ENCODE measurements around the gene USF1.
"Not testable (repeated sequence)": the region's sequence is repeated elsewhere in the genome, so short reads cannot be mapped to it uniquely, and the experiment has no call there.

The USF1 gene

GRCh38 chr1:160993544-160994193 lies 52.1 kb downstream of the USF1 start:
- peaks cover 9% of the 10 kb centered on the region for H3K4me1 ChIP-seq (ENCODE audit: insufficient read depth, low read length)
- TF ChIP-seq EZH2 (IDR thresholded peaks at IDR 0.05; ENCODE audit: borderline replicate concordance, low read depth, low read length, severe bottlenecking) (no peak), CTCF (IDR thresholded peaks at IDR 0.05; ENCODE audit: borderline replicate concordance, extremely low read depth, low read length, poor library complexity, severe bottlenecking) (peak; percentile 55)
- no peak overlapping the region for H2AFZ ChIP-seq (ENCODE audit: low read depth, low read length)
- H3K4me3 ChIP-seq (ENCODE audit: low read depth in 1 of 2, low read length in 2 of 2): no peak overlapping the region
- no peaks in the 10 kb centered on the region for H4K20me1 ChIP-seq (ENCODE audit: insufficient read depth, low read length)
- no peak; the same call in 2 of the 3 replicates for ATAC-seq (ENCODE audit: insufficient read depth, low read depth)
- no peaks in the 10 kb centered on the region for H3K9me3 ChIP-seq (ENCODE audit: insufficient read depth, low read length, severe bottlenecking)
- no peak overlapping the region for H3K4me2 ChIP-seq (ENCODE audit: insufficient read depth, low read length)
- H3K9ac ChIP-seq (ENCODE audit: low read depth, low read length): no peak overlapping the region
- DNase-seq: no peak
- H3K27ac ChIP-seq (ENCODE audit: low read length): no peak overlapping the region
- no peaks in the 10 kb centered on the region for H3K79me2 ChIP-seq (ENCODE audit: insufficient read depth, low read length)
- no peaks in the 10 kb centered on the region for H3K36me3 ChIP-seq (ENCODE audit: insufficient read depth, low read length)
- no peaks in the 10 kb centered on the region for H3K27me3 ChIP-seq (ENCODE audit: insufficient read depth, low read length, poor library complexity)

- not testable (repeated sequence) for H3K4me2 ChIP-seq (ENCODE audit: insufficient read depth, low read length); H3K9ac ChIP-seq (ENCODE audit: low read depth, low read length); H3K27ac ChIP-seq (ENCODE audit: low read length)
These were observed 53.7 kb downstream of the USF1 start for GRCh38 chr1:160992036-160992435.

More at GRCh38 chr1:160992036-160992435, 53.7 kb downstream of the USF1 start:
- not testable (repeated sequence) for DNase-seq; H3K9me3 ChIP-seq (ENCODE audit: insufficient read depth, low read length, severe bottlenecking); H3K4me1 ChIP-seq (ENCODE audit: insufficient read depth, low read length); H4K20me1 ChIP-seq (ENCODE audit: insufficient read depth, low read length); ATAC-seq (ENCODE audit: insufficient read depth, low read depth); H2AFZ ChIP-seq (ENCODE audit: low read depth, low read length); H3K36me3 ChIP-seq (ENCODE audit: insufficient read depth, low read length); H3K27me3 ChIP-seq (ENCODE audit: insufficient read depth, low read length, poor library complexity); H3K4me3 ChIP-seq (ENCODE audit: low read depth in 1 of 2, low read length in 2 of 2); H3K79me2 ChIP-seq (ENCODE audit: insufficient read depth, low read length)

All from DND-41 (cell line).